OCI-LY7 (cell line): Measurements from ENCODE around the gene PPM1L. TPM values are rescaled to one million over a fixed set of nuclear protein-coding genes. Genes with fewer than 3 reads are reported as not detected.

Source experiments
- BruUV-seq: library from RNA; stranded (reverse); fragments of 400-500 nt; replicated peaks from 2 replicates; lab custom pipeline; 2021; lab: Mats Ljungman, UMichigan
- CTCF ChIA-PET: fragments of 300-600 bp; sonication (Branson Sonifier 250); formaldehyde crosslinking; loops from one replicate; lab custom pipeline; 2022; ENCODE audit warnings: antibody characterized with exemption; ENCODE audit not compliant: unreplicated experiment; lab: Charles Lee
- POLR2A ChIA-PET: fragments of 300-600 bp; sonication (Branson Sonifier 250); formaldehyde crosslinking; loops from one replicate; lab custom pipeline; 2022; ENCODE audit warnings: antibody characterized with exemption; lab: Charles Lee
- DNase-seq: peaks from one replicate; pipeline ENCODE4 v3.0.0-alpha.2; 2015; ENCODE audit warnings: low spot score
- H2AFZ ChIP-seq: fragments of 200-600 bp; sonication (generic), shearing (Covaris generic); 2 replicates; pipeline ENCODE4 v1.6.1; 2014; ENCODE audit warnings: mild to moderate bottlenecking, antibody characterized with exemption, low read length, moderate library complexity
- H3K27ac ChIP-seq: fragments of 200-600 bp; sonication (generic); 2 replicates; pipeline ENCODE4 v1.5.1; 2014; ENCODE audit warnings: mixed run types, low read depth, mild to moderate bottlenecking, moderate library complexity, low read length, inconsistent platforms; ENCODE audit not compliant: poor library complexity, severe bottlenecking
- H3K36me3 ChIP-seq: fragments of 200-600 bp; sonication (generic); 2 replicates; pipeline ENCODE4 v1.6.1; 2014; ENCODE audit warnings: mild to moderate bottlenecking, antibody characterized with exemption, low read length, moderate library complexity, mixed read lengths; ENCODE audit not compliant: insufficient read depth
- H3K4me1 ChIP-seq: fragments of 200-600 bp; sonication (generic); 2 replicates; pipeline ENCODE4 v1.5.1; 2014; ENCODE audit warnings: mild to moderate bottlenecking, low read length; ENCODE audit not compliant: insufficient read depth, poor library complexity, severe bottlenecking
- H3K4me2 ChIP-seq: fragments of 200-600 bp; sonication (generic); 2 replicates; pipeline ENCODE4 v1.6.1; 2014; ENCODE audit warnings: mild to moderate bottlenecking, low read length
- H3K4me3 ChIP-seq: fragments of 200-600 bp; sonication (generic); 2 replicates; pipeline ENCODE4 v1.5.1; 2014; ENCODE audit warnings: mild to moderate bottlenecking, low read depth, low read length; ENCODE audit not compliant: poor library complexity, severe bottlenecking
- H3K79me2 ChIP-seq: fragments of 200-600 bp; sonication (generic); 2 replicates; pipeline ENCODE4 v1.6.1; 2016; ENCODE audit warnings: low read depth, mild to moderate bottlenecking, low read length, moderate library complexity, mixed read lengths; ENCODE audit not compliant: insufficient read depth
- H3K9me2 ChIP-seq: fragments of 200-600 bp; sonication (generic); 2 replicates; pipeline ENCODE4 v1.6.1; 2016; ENCODE audit warnings: mild to moderate bottlenecking, low read length, mixed read lengths; ENCODE audit not compliant: insufficient read depth
- H3K9me3 ChIP-seq: fragments of 200-600 bp; sonication (generic); 2 replicates; pipeline ENCODE4 v1.6.1; 2014; ENCODE audit warnings: mild to moderate bottlenecking, mixed run types, low read length, mixed read lengths
- H4K20me1 ChIP-seq: fragments of 200-600 bp; sonication (generic); 2 replicates; pipeline ENCODE4 v1.6.1; 2014; ENCODE audit warnings: mild to moderate bottlenecking, antibody characterized with exemption, low read length, moderate library complexity, mixed read lengths; ENCODE audit not compliant: insufficient read depth
- EZH2phosphoT487 ChIP-seq: fragments of 200-600 bp; sonication (generic); IDR thresholded peaks from 2 replicates; pipeline ENCODE4 v1.6.1; 2018; ENCODE audit warnings: low read depth, borderline replicate concordance, mild to moderate bottlenecking, mixed run types, antibody characterized with exemption, low read length, moderate library complexity, mixed read lengths
- intact Hi-C: fragments of 100-400 bp; cut with micrococcal nuclease; formaldehyde crosslinking; loops from one replicate; pipeline ENCODE4 v1.10.0; 2022; ENCODE audit not compliant: unreplicated experiment
- total RNA-seq, 2 experiments: library from RNA; depleted of rRNA in 1 of 2; stranded (reverse); fragments of >200 nt in 1 of 2; shearing (Covaris generic) in 1 of 2; gene quantifications; 2 replicates each; pipeline ENCODE4 v1.2.3, GENCODE V29; 2014 to 2022
- TF ChIP-seq, protein P1 (sequence below): fragments of 200-600 bp; sonication (generic); conservative IDR thresholded peaks from 2 replicates; pipeline ENCODE4 v1.5.1; 2014; ENCODE audit warnings: mild to moderate bottlenecking, antibody characterized with exemption, low read length, moderate library complexity, mixed read lengths

The PPM1L gene
- total RNA-seq, 2 experiments from 2014 or later = 10.3 to 14.7 TPM

DNA sequence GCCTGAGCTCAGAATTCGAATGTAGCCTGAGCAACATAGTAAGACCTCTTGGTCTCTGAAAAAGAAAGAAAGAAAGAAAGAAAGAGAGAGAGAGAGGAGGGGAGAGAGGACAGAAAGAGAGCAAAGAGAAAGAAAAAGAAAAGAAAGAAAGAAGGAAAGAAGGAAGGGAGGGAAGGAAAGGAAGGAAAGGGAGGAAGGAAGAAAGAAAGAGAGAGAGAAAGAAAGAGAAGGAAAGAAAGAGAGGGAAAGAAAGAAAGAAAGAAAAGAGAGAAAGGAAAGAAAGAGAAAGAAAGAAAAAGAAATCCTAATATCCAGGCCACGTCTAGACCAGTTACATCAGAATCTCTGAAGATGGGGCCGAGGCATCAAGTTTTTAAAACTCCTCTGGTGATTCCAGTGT is 50.7 kb downstream of the PPM1L start:
- H3K4me2 ChIP-seq = no peak overlapping the region
- DNase-seq = no peak
- no peak overlapping the region for H2AFZ ChIP-seq
- no peaks in the 10 kb centered on the region for H3K36me3 ChIP-seq
- TF ChIP-seq EZH2phosphoT487 = no peak
- TF ChIP-seq, protein P1, sequence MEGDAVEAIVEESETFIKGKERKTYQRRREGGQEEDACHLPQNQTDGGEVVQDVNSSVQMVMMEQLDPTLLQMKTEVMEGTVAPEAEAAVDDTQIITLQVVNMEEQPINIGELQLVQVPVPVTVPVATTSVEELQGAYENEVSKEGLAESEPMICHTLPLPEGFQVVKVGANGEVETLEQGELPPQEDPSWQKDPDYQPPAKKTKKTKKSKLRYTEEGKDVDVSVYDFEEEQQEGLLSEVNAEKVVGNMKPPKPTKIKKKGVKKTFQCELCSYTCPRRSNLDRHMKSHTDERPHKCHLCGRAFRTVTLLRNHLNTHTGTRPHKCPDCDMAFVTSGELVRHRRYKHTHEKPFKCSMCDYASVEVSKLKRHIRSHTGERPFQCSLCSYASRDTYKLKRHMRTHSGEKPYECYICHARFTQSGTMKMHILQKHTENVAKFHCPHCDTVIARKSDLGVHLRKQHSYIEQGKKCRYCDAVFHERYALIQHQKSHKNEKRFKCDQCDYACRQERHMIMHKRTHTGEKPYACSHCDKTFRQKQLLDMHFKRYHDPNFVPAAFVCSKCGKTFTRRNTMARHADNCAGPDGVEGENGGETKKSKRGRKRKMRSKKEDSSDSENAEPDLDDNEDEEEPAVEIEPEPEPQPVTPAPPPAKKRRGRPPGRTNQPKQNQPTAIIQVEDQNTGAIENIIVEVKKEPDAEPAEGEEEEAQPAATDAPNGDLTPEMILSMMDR = no peak
- no peaks in the 10 kb centered on the region for H3K9me2 ChIP-seq
- no peaks in the 10 kb centered on the region for H3K79me2 ChIP-seq
- POLR2A ChIA-PET = interaction anchor here (0.5 to 1.0 kb wide), 5 partner anchors 9 to 127 kb away, joined by 3 to 6 read pairs (median 3); no protein-coding TSS in a partner anchor
- H3K9me3 ChIP-seq = no peaks in the 10 kb centered on the region
- intact Hi-C loops = no loop called here
- H3K4me3 ChIP-seq = no peak overlapping the region
- no peaks in the 10 kb centered on the region; the same call in 1 of the 2 replicates for H4K20me1 ChIP-seq
- no peak overlapping the region for H3K27ac ChIP-seq
- CTCF ChIA-PET = no interaction called here
- no TSS peak for BruUV-seq
- H3K4me1 ChIP-seq = no peaks in the 10 kb centered on the region

- CTCF ChIA-PET = interaction anchor here (0.6 kb wide), 3 partner anchors 33 to 207 kb away, joined by 3 to 5 read pairs (median 3); no protein-coding TSS in a partner anchor
- H3K4me1 ChIP-seq = no peaks in the 10 kb centered on the region
- intact Hi-C loops = no loop called here
- no peaks in the 10 kb centered on the region for H3K9me3 ChIP-seq
- TF ChIP-seq, protein P1 = no peak
- no peak for TF ChIP-seq EZH2phosphoT487
- no peak overlapping the region for H2AFZ ChIP-seq
- no peaks in the 10 kb centered on the region for H3K9me2 ChIP-seq
- POLR2A ChIA-PET = interaction anchor here (0.5 kb wide), 1 partner anchor 129 kb away, joined by 4 read pairs; no protein-coding TSS in a partner anchor
- no peaks in the 10 kb centered on the region; the same call in 1 of the 2 replicates for H4K20me1 ChIP-seq
- no peak overlapping the region for H3K27ac ChIP-seq
- H3K4me2 ChIP-seq = no peak overlapping the region
- no TSS peak for BruUV-seq
- no peaks in the 10 kb centered on the region for H3K79me2 ChIP-seq
- H3K4me3 ChIP-seq = no peak overlapping the region
- DNase-seq = no peak
- H3K36me3 ChIP-seq = no peaks in the 10 kb centered on the region
These were observed 52.8 kb downstream of the PPM1L start for GRCh38 chr3:160808838-160809237.

DNA sequence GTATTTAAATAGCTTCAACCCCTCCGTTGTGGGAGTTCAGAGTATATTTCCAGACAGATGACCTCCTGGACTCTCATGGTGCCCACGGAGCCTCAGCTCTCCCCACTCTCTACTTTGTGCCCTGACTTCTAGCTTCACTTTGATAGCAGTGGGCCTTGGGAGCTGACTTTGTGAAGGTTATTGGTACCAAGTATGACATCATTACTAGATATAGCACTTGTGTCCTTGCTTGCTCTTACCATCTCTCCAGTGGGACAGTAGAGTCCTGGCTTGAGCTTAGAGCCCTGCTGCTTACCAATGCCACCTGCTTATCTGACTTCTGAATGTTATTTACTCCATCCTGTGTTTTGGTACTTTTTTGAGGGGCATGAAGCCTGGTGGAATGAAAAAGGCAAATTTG is 53.4 kb downstream of the PPM1L start:
- CTCF ChIA-PET = no interaction called here
- POLR2A ChIA-PET = interaction anchor here (1.2 kb wide), 1 partner anchor 8 kb away, joined by 3 read pairs; no protein-coding TSS in a partner anchor
- no TSS peak for BruUV-seq
- Histone ChIP-seq H4K20me1 (no peaks in the 10 kb centered on the region; the same call in 1 of the 2 replicates), H3K4me2 (no peak overlapping the region), H3K27ac (no peak overlapping the region), H3K4me3 (no peak overlapping the region), H2AFZ (no peak overlapping the region), H3K9me2 (no peaks in the 10 kb centered on the region), H3K36me3 (no peaks in the 10 kb centered on the region), H3K79me2 (no peaks in the 10 kb centered on the region), H3K9me3 (no peaks in the 10 kb centered on the region), H3K4me1 (no peaks in the 10 kb centered on the region)
- DNase-seq = no peak
- intact Hi-C loops = no loop called here
- TF ChIP-seq, protein P1 = no peak
- TF ChIP-seq EZH2phosphoT487 = no peak
